ENCODE results near the gene GEMIN4. TPM values are rescaled to one million over a fixed set of nuclear protein-coding genes. Genes with fewer than 3 reads are reported as not detected.
A peak's percentile ranks its signal among the peaks of the same experiment; 100 is the strongest.
"Not testable (repeated sequence)": the region's sequence is repeated elsewhere in the genome, so short reads cannot be mapped to it uniquely, and the experiment has no call there.

The GEMIN4 gene
- polyA plus RNA-seq, 3 donors = 8.8 to 10.6 (median 10.1) TPM

DNA sequence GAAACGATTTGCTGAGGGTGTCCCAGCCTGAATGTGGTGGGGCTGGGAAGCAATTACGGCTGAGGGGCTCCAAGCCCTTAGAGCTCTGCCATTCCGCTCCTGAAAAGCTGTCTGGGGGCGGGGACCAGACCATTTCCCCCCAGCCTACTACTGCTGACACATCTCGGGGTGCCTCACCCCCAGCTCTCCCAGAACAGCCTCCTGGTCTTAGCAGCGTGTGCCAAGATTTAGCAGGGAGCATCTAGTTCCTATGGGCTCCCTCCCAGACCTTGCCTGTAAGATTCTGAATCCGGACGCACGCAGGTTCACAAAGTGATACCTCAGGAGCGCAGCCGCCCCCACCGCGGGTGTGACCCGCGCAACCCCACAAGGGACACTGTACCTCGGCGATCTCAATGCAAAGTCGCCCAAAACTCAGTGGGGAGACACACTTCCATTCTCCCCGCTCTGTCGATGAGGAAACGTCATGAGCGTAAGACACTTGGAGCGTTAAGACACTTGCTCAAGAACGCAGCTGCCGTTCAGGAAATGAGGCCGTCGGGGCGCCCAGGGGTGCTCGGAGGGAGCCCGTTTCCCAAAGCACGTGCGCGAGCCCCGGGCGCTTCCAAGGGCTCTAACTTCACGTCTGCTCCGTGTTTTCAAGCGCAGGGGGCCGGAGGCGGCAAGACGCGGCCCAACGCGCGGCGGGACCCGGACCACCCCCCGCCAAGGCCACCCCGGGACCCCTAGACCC, 629 bp downstream of the GEMIN4 start:
- Histone ChIP-seq H3K4me1 (ENCODE audit: control insufficient read depth in 1 of 2, insufficient read depth in 2 of 2, low read length in 2 of 2) (peaks cover 19 to 26% of the 10 kb centered on the region in 2 donors), H3K4me2 (replicated peaks; ENCODE audit: extremely low read depth, low read length, poor library complexity, severe bottlenecking) (peak overlapping the region; percentile 98), H3K79me2 (ENCODE audit: insufficient read depth, low read length) (peaks cover 43% of the 10 kb centered on the region), H3K4me3 (replicated peaks in 1 of 3; ENCODE audit: low read depth in 2 of 3, low read length in 3 of 3) (peak overlapping the region; percentile 36 to 87 (median 62)), H3K27ac (ENCODE audit: low read depth in 1 of 2, low read length in 2 of 2) (peak overlapping the region; percentile 50 to 84), H2AFZ (ENCODE audit: insufficient read depth, low read depth, low read length, poor library complexity, severe bottlenecking) (peak overlapping the region; percentile 99), H4K20me1 (ENCODE audit: insufficient read depth, low read length) (peaks cover 5% of the 10 kb centered on the region), H3K27me3 (ENCODE audit: control insufficient read depth in 2 of 2, insufficient read depth in 2 of 2, low read length in 2 of 2) (no peaks in the 10 kb centered on the region), H3K9ac (ENCODE audit: insufficient read depth, low read length, poor library complexity, severe bottlenecking) (peak overlapping the region; percentile 89), H3K9me3 (replicated peaks in 1 of 2; ENCODE audit: control insufficient read depth in 1 of 2, insufficient read depth in 1 of 2, low read length in 2 of 2) (no peaks in the 10 kb centered on the region), H3K36me3 (replicated peaks in 1 of 2; ENCODE audit: control insufficient read depth in 1 of 2, insufficient read depth in 2 of 2, low read length in 2 of 2) (peaks cover 17 to 24% of the 10 kb centered on the region in 2 donors)
- DNase-seq = peak; percentile 64 to 74 (median 66)
- intact Hi-C loops (cut with micrococcal nuclease) = loop anchor here (5.0 kb wide), 2 partner anchors 34 to 604 kb away; no protein-coding TSS in a partner anchor
- TF ChIP-seq, protein P1, sequence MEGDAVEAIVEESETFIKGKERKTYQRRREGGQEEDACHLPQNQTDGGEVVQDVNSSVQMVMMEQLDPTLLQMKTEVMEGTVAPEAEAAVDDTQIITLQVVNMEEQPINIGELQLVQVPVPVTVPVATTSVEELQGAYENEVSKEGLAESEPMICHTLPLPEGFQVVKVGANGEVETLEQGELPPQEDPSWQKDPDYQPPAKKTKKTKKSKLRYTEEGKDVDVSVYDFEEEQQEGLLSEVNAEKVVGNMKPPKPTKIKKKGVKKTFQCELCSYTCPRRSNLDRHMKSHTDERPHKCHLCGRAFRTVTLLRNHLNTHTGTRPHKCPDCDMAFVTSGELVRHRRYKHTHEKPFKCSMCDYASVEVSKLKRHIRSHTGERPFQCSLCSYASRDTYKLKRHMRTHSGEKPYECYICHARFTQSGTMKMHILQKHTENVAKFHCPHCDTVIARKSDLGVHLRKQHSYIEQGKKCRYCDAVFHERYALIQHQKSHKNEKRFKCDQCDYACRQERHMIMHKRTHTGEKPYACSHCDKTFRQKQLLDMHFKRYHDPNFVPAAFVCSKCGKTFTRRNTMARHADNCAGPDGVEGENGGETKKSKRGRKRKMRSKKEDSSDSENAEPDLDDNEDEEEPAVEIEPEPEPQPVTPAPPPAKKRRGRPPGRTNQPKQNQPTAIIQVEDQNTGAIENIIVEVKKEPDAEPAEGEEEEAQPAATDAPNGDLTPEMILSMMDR (IDR thresholded peaks at IDR 0.05) = no peak
- H3K9me3 Mint-ChIP-seq = peaks cover 0 to 3% (median 0%) of the 10 kb centered on the region in 7 donors
- WGBS (ENCODE audit: insufficient coverage) = under 1% methylated on average over 46 of the region's 49 CpGs
- peak overlapping the region; percentile 89 to 97 (median 94) for H3K27ac Mint-ChIP-seq
- H3K4me3 Mint-ChIP-seq = peak overlapping the region; percentile 94 to 98
- H3K4me1 Mint-ChIP-seq = peaks cover 29% of the 10 kb centered on the region
- peaks cover 27 to 29% of the 10 kb centered on the region in 2 donors for H3K36me3 Mint-ChIP-seq
- peaks cover 0 to 7% (median 2%) of the 10 kb centered on the region in 3 donors for H3K27me3 Mint-ChIP-seq (ENCODE audit: low read depth in 3 of 3)

DNA sequence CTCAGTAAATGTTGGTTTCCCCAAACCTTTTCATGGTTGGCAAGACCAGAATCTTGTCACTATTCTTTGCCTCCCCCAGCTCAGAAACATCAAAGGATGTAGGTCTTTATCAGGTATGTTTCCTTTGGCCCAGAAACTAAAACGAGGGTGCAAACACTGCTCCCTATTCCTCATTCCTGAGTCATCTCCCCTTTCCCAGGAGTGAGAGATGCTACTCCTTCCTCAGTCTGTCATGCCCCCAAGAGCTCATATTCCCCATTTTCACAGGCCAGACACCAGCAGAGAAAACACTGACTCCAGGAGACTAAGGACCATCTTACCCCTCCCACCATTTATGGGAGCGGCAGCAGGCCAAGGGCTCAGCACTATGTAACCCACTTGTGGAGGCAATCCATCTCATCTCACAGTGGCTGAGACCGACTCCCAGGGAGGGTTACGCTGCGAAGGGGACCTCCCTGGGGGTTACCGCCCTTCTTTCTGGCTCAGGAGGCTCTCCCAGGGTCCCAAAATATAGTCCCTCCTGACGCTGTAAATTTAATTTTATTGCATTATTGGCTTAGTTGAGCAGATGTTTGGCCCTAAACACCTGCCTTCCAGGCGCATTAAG, 1.5 kb downstream of the GEMIN4 start:
- Mint-ChIP-seq H3K27ac (peak overlapping the region in 4 of 7 donors; percentile 1 to 92 (median 38)), H3K9me3 (peaks cover 0 to 3% (median 0%) of the 10 kb centered on the region in 7 donors), H3K27me3 (ENCODE audit: low read depth in 3 of 3) (peaks cover 0 to 7% (median 2%) of the 10 kb centered on the region in 3 donors), H3K36me3 (peaks cover 32 to 34% of the 10 kb centered on the region in 2 donors), H3K4me1 (peaks cover 29% of the 10 kb centered on the region), H3K4me3 (peak overlapping the region; percentile 13 to 98)
- WGBS (ENCODE audit: insufficient coverage) = 83% methylated on average over 4 of the region's 8 CpGs
- peaks cover 5% of the 10 kb centered on the region for H4K20me1 ChIP-seq (ENCODE audit: insufficient read depth, low read length)
- H3K9ac ChIP-seq (ENCODE audit: insufficient read depth, low read length, poor library complexity, severe bottlenecking) = peak overlapping the region; percentile 89
- H2AFZ ChIP-seq (ENCODE audit: insufficient read depth, low read depth, low read length, poor library complexity, severe bottlenecking) = peak overlapping the region; percentile 99
- no peak for DNase-seq
- H3K4me2 ChIP-seq (replicated peaks; ENCODE audit: extremely low read depth, low read length, poor library complexity, severe bottlenecking) = peak overlapping the region; percentile 98
- peaks cover 26 to 30% of the 10 kb centered on the region in 2 donors for H3K36me3 ChIP-seq (replicated peaks in 1 of 2; ENCODE audit: control insufficient read depth in 1 of 2, insufficient read depth in 2 of 2, low read length in 2 of 2)
- no peak overlapping the region for H3K27ac ChIP-seq (ENCODE audit: low read depth in 1 of 2, low read length in 2 of 2)
- no peaks in the 10 kb centered on the region for H3K9me3 ChIP-seq (replicated peaks in 1 of 2; ENCODE audit: control insufficient read depth in 1 of 2, insufficient read depth in 1 of 2, low read length in 2 of 2)
- peak overlapping the region in 1 of 3 experiments; percentile 87 for H3K4me3 ChIP-seq (replicated peaks in 1 of 3; ENCODE audit: low read depth in 2 of 3, low read length in 3 of 3)
- intact Hi-C loops (cut with micrococcal nuclease) = loop anchor here (5.0 kb wide), 2 partner anchors 33 to 603 kb away; no protein-coding TSS in a partner anchor
- TF ChIP-seq, protein P1 (IDR thresholded peaks at IDR 0.05) = no peak
- peaks cover 19 to 26% of the 10 kb centered on the region in 2 donors for H3K4me1 ChIP-seq (ENCODE audit: control insufficient read depth in 1 of 2, insufficient read depth in 2 of 2, low read length in 2 of 2)
- H3K27me3 ChIP-seq (ENCODE audit: control insufficient read depth in 2 of 2, insufficient read depth in 2 of 2, low read length in 2 of 2) = no peaks in the 10 kb centered on the region
- H3K79me2 ChIP-seq (ENCODE audit: insufficient read depth, low read length) = peaks cover 43% of the 10 kb centered on the region

DNA sequence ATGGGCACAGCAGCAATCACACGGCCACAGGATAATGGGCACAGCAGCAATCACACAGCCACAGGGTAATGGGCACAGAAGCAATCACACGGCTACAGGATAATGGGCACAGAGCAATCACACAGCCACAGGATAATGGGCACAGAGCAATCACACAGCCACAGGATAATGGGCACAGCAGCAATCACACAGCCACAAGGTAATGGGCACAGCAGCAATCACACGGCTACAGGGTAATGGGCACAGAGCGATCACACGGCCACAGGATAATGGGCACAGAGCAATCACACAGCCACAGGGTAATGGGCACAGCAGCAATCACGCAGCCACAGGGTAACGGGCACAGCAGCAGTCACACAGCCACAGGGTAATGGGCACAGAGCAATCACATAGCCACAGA, 2.7 kb downstream of the GEMIN4 start:
- H3K9ac ChIP-seq (ENCODE audit: insufficient read depth, low read length, poor library complexity, severe bottlenecking); intact Hi-C loops (cut with micrococcal nuclease); H2AFZ ChIP-seq (ENCODE audit: insufficient read depth, low read depth, low read length, poor library complexity, severe bottlenecking); H3K4me3 ChIP-seq (replicated peaks in 1 of 3; ENCODE audit: low read depth in 2 of 3, low read length in 3 of 3); H3K4me3 Mint-ChIP-seq; H4K20me1 ChIP-seq (ENCODE audit: insufficient read depth, low read length); H3K27me3 ChIP-seq (ENCODE audit: control insufficient read depth in 2 of 2, insufficient read depth in 2 of 2, low read length in 2 of 2); H3K9me3 Mint-ChIP-seq; DNase-seq; H3K9me3 ChIP-seq (replicated peaks in 1 of 2; ENCODE audit: control insufficient read depth in 1 of 2, insufficient read depth in 1 of 2, low read length in 2 of 2); H3K4me2 ChIP-seq (replicated peaks; ENCODE audit: extremely low read depth, low read length, poor library complexity, severe bottlenecking); H3K27ac ChIP-seq (ENCODE audit: low read depth in 1 of 2, low read length in 2 of 2); H3K27me3 Mint-ChIP-seq (ENCODE audit: low read depth in 3 of 3): not testable (repeated sequence)
- Mint-ChIP-seq H3K36me3 (peaks cover 42 to 44% of the 10 kb centered on the region in 2 donors), H3K4me1 (peaks cover 29% of the 10 kb centered on the region), H3K27ac (peak overlapping the region in 1 of 7 donors; percentile 41)
- WGBS (ENCODE audit: insufficient coverage) = 92% methylated on average over 3 of the region's 7 CpGs
- H3K36me3 ChIP-seq (replicated peaks in 1 of 2; ENCODE audit: control insufficient read depth in 1 of 2, insufficient read depth in 2 of 2, low read length in 2 of 2) = peaks cover 38 to 42% of the 10 kb centered on the region in 2 donors
- peaks cover 19 to 26% of the 10 kb centered on the region in 2 donors for H3K4me1 ChIP-seq (ENCODE audit: control insufficient read depth in 1 of 2, insufficient read depth in 2 of 2, low read length in 2 of 2)
- peaks cover 43% of the 10 kb centered on the region for H3K79me2 ChIP-seq (ENCODE audit: insufficient read depth, low read length)

All from CD14-positive monocyte (primary cell).